Epithelial cell of prostate (primary cell): ENCODE measurements around the gene CDC20.
"Not testable (repeated sequence)": the region's sequence is repeated elsewhere in the genome, so short reads cannot be mapped to it uniquely, and the experiment has no call there.

Experiments
- DNase-seq: peaks from one replicate; pipeline ENCODE4 v3.0.0-alpha.2; 2011; ENCODE audit warnings: low read depth, low spot score
- H3K27ac ChIP-seq: fragments of 450-650 bp; 2 replicates; pipeline ENCODE4 v1.5.1; 2017; ENCODE audit warnings: mild to moderate bottlenecking

CDC20 gene

GRCh38 chr1:43377831-43378230, 19.1 kb downstream of the CDC20 start:
- DNase-seq, result no peak
- no peak overlapping the region for H3K27ac ChIP-seq

- no peak overlapping the region for H3K27ac ChIP-seq
- no peak for DNase-seq
These were observed 20.7 kb downstream of the CDC20 start for GRCh38 chr1:43379476-43379875.

- no peak overlapping the region for H3K27ac ChIP-seq
- DNase-seq, result no peak
These were observed 22.8 kb downstream of the CDC20 start for GRCh38 chr1:43381612-43382011.

GRCh38 chr1:43382027-43382779, 23.4 kb downstream of the CDC20 start:
- DNase-seq, result no peak
- H3K27ac ChIP-seq, result no peak overlapping the region

GRCh38 chr1:43383449-43383848, 24.7 kb downstream of the CDC20 start:
- H3K27ac ChIP-seq, result no peak overlapping the region
- no peak for DNase-seq

GRCh38 chr1:43386676-43387075, 27.9 kb downstream of the CDC20 start:
- DNase-seq, result no peak
- no peak overlapping the region for H3K27ac ChIP-seq

- peak overlapping the region; percentile 79 for H3K27ac ChIP-seq
- peak; percentile 64 for DNase-seq
These were observed 29.3 kb downstream of the CDC20 start for GRCh38 chr1:43387976-43388599.

GRCh38 chr1:43388613-43389012, 29.8 kb downstream of the CDC20 start:
- peak overlapping the region; percentile 79 for H3K27ac ChIP-seq
- DNase-seq, result no peak

GRCh38 chr1:43389326-43390313, 30.8 kb downstream of the CDC20 start, which contains the start of the genes MED8 and SZT2:
Gene MED8 (minus strand): TSS chr1:43389800. CDS start chr1:43389764, 36 bp downstream.
Gene SZT2 (plus strand): TSS chr1:43389899. CDS start chr1:43389969, 70 bp downstream.
- peak; percentile 52 for DNase-seq
- H3K27ac ChIP-seq, result peak within 1 kb of the TSS; percentile 79

GRCh38 chr1:43392702-43393101, 33.9 kb downstream of the CDC20 start:
- no peak overlapping the region for H3K27ac ChIP-seq
- DNase-seq, result no peak

- H3K27ac ChIP-seq, result no peak overlapping the region
- no peak for DNase-seq
These were observed 36.7 kb downstream of the CDC20 start for GRCh38 chr1:43395523-43395922.

GRCh38 chr1:43396059-43396458, 37.3 kb downstream of the CDC20 start:
- no peak overlapping the region for H3K27ac ChIP-seq
- no peak for DNase-seq

GRCh38 chr1:43398227-43398626, 39.4 kb downstream of the CDC20 start:
- no peak overlapping the region for H3K27ac ChIP-seq
- DNase-seq, result no peak

GRCh38 chr1:43400441-43400840, 41.7 kb downstream of the CDC20 start:
- not testable (repeated sequence) for H3K27ac ChIP-seq, DNase-seq

- DNase-seq, result no peak
- no peak overlapping the region for H3K27ac ChIP-seq
These were observed 43.5 kb downstream of the CDC20 start for GRCh38 chr1:43402089-43402865.

- DNase-seq, result no peak
- no peak overlapping the region for H3K27ac ChIP-seq
These were observed 45.6 kb downstream of the CDC20 start for GRCh38 chr1:43404353-43404752.

- H3K27ac ChIP-seq, result no peak overlapping the region
- no peak for DNase-seq
These were observed 46.6 kb downstream of the CDC20 start for GRCh38 chr1:43405219-43405875.

GRCh38 chr1:43405876-43406234, 47.1 kb downstream of the CDC20 start:
- no peak overlapping the region for H3K27ac ChIP-seq
- no peak for DNase-seq

- no peak overlapping the region for H3K27ac ChIP-seq
- no peak for DNase-seq
These were observed 51.8 kb downstream of the CDC20 start for GRCh38 chr1:43410571-43410970.
